ENCODE data around the gene R3HDM4.
A peak's percentile ranks its signal among the peaks of the same experiment; 100 is the strongest.

Gene R3HDM4

DNA sequence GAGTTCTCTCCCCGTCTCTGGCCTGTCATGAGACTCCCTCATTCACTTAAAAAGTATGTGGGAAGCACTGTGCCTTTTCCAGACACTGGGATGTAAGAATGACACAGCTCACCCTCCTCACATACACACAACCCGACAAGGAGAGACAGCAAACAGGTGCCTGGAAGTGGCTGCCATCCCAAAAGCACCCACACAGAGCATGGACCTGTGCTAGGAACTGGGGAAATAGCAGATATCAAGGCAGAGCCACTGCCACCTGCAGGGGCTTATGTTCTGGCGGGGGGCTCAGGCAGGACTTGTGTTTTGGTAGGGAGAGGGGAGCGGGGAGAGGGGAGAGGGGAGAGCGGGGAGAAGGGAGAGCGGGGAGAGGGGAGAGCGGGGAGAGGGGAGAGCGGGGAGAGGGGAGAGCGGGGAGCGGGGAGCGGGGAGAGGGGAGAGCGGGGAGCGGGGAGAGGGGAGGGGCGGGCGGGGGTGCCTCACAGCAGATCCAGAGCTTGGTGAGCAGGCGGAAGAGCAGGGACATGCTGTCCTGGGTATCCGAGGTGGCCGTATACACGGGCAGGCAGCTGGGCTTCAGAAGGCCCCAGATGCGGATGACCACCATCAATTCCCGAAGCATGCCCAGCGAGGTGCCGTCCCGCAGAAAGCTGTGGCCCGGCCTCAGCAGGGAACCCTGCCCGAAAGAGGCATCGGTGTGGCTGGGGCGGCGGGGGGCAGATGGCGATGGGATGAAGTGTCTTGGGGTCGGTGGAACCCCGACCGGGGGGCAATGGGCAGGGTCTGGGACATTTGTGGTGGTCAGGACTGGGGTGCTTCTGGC, 41.4 kb downstream of the R3HDM4 start:
- DNase-seq (ENCODE audit: low read depth): no peak
- TF ChIP-seq, protein P1, sequence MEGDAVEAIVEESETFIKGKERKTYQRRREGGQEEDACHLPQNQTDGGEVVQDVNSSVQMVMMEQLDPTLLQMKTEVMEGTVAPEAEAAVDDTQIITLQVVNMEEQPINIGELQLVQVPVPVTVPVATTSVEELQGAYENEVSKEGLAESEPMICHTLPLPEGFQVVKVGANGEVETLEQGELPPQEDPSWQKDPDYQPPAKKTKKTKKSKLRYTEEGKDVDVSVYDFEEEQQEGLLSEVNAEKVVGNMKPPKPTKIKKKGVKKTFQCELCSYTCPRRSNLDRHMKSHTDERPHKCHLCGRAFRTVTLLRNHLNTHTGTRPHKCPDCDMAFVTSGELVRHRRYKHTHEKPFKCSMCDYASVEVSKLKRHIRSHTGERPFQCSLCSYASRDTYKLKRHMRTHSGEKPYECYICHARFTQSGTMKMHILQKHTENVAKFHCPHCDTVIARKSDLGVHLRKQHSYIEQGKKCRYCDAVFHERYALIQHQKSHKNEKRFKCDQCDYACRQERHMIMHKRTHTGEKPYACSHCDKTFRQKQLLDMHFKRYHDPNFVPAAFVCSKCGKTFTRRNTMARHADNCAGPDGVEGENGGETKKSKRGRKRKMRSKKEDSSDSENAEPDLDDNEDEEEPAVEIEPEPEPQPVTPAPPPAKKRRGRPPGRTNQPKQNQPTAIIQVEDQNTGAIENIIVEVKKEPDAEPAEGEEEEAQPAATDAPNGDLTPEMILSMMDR (conservative IDR thresholded peaks at IDR 0.05; ENCODE audit: low read length): no peak
- no peak overlapping the region for H3K4me3 ChIP-seq (ENCODE audit: low read length)

DNA sequence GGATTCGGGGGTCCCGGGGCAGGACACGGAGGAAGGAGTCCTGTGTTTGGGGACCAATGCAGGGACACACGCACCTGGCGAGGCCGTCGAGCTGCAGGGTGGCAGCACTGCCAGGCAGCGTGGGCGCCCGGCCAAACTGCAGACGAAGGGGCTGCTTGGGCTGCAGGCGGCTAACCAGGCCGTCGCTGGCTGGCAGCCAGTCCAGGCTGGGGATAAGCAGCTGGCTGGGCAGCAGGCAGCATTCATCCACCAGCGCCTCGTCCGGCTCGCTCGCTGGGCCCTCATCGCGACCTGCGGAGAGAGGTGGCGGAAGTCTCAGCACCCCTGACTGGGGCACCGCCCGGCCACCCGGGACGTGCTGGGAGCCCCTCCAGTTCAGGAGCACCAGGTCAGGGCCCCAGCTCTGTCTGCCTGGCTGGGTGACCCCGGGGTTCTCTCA, 42.0 kb downstream of the R3HDM4 start:
- DNase-seq (ENCODE audit: low read depth): no peak
- no peak overlapping the region for H3K4me3 ChIP-seq (ENCODE audit: low read length)
- TF ChIP-seq, protein P1 (conservative IDR thresholded peaks at IDR 0.05; ENCODE audit: low read length): no peak

DNA sequence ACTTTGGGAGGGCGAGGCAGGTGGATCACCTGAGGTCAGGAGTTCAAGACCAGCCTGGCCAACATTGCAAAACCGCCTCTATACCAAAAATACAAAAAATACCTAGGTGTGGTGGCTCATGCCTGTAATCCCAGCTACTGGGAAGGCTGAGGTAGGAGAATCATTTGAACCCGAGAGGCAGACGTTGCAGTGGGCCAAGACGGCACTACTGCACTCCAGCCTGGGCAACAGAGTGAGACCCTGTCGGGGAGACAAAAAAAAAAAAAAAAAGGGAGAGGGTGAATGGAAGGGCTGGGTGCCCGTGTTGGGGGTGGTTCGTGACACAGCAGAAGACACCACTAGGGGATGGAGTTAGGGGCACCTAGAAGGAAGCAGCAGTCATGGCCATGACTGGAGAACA, 42.7 kb downstream of the R3HDM4 start:
- no peak for DNase-seq (ENCODE audit: low read depth)
- H3K4me3 ChIP-seq (ENCODE audit: low read length): no peak overlapping the region
- TF ChIP-seq, protein P1 (conservative IDR thresholded peaks at IDR 0.05; ENCODE audit: low read length): no peak

DNA sequence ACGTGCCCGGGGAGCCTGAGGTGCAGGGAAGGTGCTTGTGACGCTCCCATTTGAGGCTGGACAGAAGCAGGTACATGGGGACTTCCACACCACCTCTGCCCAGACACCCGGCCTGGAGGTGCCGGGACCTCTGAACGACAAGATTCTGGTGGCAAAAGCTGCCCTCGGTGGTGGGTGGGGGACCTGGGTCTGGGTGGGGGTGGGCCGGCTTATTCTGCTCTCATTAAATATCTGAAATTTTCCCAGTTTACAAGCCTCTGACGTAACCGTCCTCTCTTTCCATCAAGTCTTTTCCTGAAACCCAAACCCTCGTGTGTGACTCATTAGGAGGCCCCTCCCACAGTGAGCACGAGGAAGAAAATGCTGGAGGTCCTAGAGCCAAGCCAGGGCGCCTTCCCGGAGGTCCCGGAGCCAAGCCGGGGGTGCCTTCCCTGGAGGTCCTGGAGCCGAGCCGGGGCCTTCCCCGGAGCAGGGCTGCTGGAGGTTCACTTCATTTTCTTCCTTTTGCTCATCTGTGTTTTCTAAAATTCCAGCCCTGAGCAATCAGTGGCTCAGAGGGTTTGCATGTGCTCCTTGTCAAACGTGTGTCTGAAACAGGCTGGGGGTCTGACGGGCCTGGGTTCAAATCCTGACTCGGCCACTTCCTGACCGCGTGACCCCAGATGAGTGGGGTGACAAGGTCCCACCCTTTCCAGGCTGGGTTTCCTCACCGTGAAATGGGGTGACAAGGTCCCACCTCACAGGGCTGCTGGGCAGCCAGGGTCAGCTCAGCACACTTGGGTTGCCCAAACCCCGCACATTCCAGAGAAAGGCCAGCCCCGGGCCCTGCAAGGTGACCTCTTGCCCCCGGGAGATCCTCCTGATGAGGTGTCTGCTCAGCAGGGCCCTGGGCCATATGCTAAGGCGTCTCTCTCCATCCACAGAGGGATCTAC, 43.5 kb downstream of the R3HDM4 start:
- DNase-seq (ENCODE audit: low read depth): peak; percentile 94

DNA sequence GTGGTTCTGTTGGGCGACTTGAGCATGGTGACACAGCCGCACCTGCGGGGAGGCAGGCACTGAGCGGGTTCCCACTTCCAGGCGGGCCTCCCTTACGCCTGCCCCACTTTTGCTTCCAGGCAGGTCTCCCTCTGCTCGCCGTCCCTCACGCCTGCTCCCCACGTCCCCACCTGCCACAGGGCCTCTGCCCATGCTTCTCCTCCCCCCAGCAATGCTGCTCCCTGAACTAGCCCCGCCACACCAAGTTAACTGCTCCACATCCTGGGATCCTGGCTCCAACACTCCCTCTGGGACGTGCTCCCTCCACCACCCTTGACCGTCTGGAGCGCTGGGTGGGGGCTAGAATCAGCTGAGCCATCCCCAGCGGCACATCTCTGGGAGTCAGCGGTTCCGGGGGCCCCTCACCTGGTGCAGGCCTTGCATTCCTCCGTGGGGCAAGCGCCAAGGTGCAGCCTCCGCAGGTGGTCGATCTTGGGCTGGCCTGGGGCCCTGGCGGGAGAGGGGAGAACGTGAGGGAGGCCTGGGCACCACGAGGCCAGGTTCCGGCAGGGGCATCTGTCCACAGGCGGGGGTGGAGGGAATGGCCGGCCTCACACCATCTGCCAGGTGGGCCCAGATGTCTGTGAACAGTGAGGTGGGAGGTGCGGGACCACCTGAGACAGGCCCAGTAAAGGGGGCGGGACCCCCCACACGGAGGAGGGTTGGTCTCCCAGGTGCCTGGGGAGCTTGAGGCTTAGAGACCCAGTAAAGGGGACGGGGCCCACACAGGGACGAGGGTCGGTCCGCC, 44.4 kb downstream of the R3HDM4 start:
- no peak overlapping the region for H3K4me3 ChIP-seq (ENCODE audit: low read length)
- TF ChIP-seq, protein P1 (conservative IDR thresholded peaks at IDR 0.05; ENCODE audit: low read length): no peak
- no peak for DNase-seq (ENCODE audit: low read depth)

More for the DNA sequence above, 43.5 kb downstream of the R3HDM4 start:
- TF ChIP-seq, protein P1 (conservative IDR thresholded peaks at IDR 0.05; ENCODE audit: low read length): no peak
- H3K4me3 ChIP-seq (ENCODE audit: low read length): no peak overlapping the region

DNA sequence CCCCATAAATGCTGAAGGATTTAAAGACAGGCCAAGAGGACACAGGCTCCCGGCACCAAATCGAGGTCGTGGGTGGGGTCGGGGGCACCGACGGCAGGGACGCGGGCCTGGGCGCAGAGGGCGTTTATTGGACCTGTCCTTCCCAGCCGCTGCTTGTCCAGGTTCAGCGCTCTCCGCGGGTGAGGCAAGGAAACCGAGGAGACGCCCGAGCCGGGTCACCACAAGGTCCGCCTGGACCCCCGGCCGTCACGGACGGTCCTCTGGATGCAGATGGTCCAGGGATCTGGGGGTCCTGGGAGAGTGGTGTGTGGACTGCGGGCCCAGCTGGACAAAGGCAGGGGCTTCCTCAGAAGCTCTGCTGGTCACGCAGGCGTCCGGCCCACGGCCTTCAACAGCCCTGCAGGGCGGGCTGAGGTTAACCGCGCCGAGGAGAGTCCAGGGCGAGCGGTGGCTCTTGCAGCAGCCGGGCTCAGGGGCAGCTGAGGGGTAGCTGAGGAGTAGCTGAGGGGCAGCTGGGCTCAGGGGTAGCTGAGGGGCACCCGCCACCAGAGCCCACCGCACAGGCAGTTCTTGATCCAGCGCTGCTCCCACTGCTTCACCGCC, 45.1 kb downstream of the R3HDM4 start:
- no peak overlapping the region for H3K4me3 ChIP-seq (ENCODE audit: low read length)
- TF ChIP-seq, protein P1 (conservative IDR thresholded peaks at IDR 0.05; ENCODE audit: low read length): no peak
- no peak for DNase-seq (ENCODE audit: low read depth)
